H9 (cell line): Measurements from ENCODE around the gene PES1. TPM values are rescaled to one million over a fixed set of nuclear protein-coding genes. Genes with fewer than 3 reads are reported as not detected.
A peak's percentile ranks its signal among the peaks of the same experiment; 100 is the strongest.

ENCODE experiments used
- DNase-seq: peaks from one replicate; pipeline ENCODE4 v3.0.0-alpha.2; 2017
- H2AFZ ChIP-seq: one replicate; pipeline ENCODE4 v1.6.1; 2013; ENCODE audit warnings: mild to moderate bottlenecking, low read length, control low read depth, moderate library complexity
- H2AK5ac ChIP-seq: 2 replicates; pipeline ENCODE4 v1.6.1; 2013; ENCODE audit warnings: low read length, control low read depth, mixed read lengths; ENCODE audit not compliant: insufficient read length
- H2BK120ac ChIP-seq: one replicate; pipeline ENCODE4 v1.6.1; 2013; ENCODE audit warnings: low read depth, mild to moderate bottlenecking, low read length, control low read depth, inconsistent platforms; ENCODE audit not compliant: poor library complexity, severe bottlenecking
- H2BK12ac ChIP-seq: 2 replicates; pipeline ENCODE4 v1.6.1; 2013; ENCODE audit warnings: low read length, control low read depth, mixed read lengths, low read depth; ENCODE audit not compliant: insufficient read length
- H2BK15ac ChIP-seq: 2 replicates; pipeline ENCODE4 v1.6.1; 2013; ENCODE audit warnings: low read depth, low read length, control low read depth
- H2BK20ac ChIP-seq: one replicate; pipeline ENCODE4 v1.6.1; 2013; ENCODE audit warnings: low read depth, mild to moderate bottlenecking, low read length, control low read depth, inconsistent platforms; ENCODE audit not compliant: poor library complexity, severe bottlenecking
- H2BK5ac ChIP-seq: 2 replicates; pipeline ENCODE4 v1.6.1; 2013; ENCODE audit warnings: low read length, control low read depth, mixed read lengths; ENCODE audit not compliant: insufficient read length
- H3K14ac ChIP-seq: 2 replicates; pipeline ENCODE4 v1.6.1; 2013; ENCODE audit warnings: low read length, control low read depth; ENCODE audit not compliant: insufficient read depth
- H3K18ac ChIP-seq: 2 replicates; pipeline ENCODE4 v1.6.1; 2013; ENCODE audit warnings: low read depth, mild to moderate bottlenecking, mixed read lengths, low read length, control low read depth; ENCODE audit not compliant: insufficient read length
- H3K23ac ChIP-seq: 2 replicates; pipeline ENCODE4 v1.6.1; 2013; ENCODE audit warnings: low read length, control low read depth, mixed read lengths, low read depth; ENCODE audit not compliant: insufficient read length
- H3K23me2 ChIP-seq: 2 replicates; pipeline ENCODE4 v1.6.1; 2013; ENCODE audit warnings: low read depth, mild to moderate bottlenecking, mixed read lengths, low read length, control low read depth; ENCODE audit not compliant: insufficient read length, poor library complexity, severe bottlenecking
- H3K27ac ChIP-seq: 2 replicates; pipeline ENCODE4 v1.5.1; 2013; ENCODE audit warnings: low read length, control low read depth, mixed read lengths, low read depth; ENCODE audit not compliant: insufficient read length
- H3K27me3 ChIP-seq: 2 replicates; pipeline ENCODE4 v1.6.1; 2013; ENCODE audit warnings: low read length, control low read depth, inconsistent platforms; ENCODE audit not compliant: insufficient read depth
- H3K4ac ChIP-seq: 2 replicates; pipeline ENCODE4 v1.6.1; 2013; ENCODE audit warnings: low read depth, mild to moderate bottlenecking, control low read depth, inconsistent platforms, low read length, moderate library complexity
- H3K4me1 ChIP-seq: 2 replicates; pipeline ENCODE4 v1.6.1; 2013; ENCODE audit warnings: low read length, control low read depth, inconsistent platforms; ENCODE audit not compliant: insufficient read depth
- H3K4me2 ChIP-seq: 2 replicates; pipeline ENCODE4 v1.6.1; 2013; ENCODE audit warnings: low read length, control low read depth, mixed read lengths; ENCODE audit not compliant: insufficient read length, insufficient read depth
- H3K56ac ChIP-seq: 2 replicates; pipeline ENCODE4 v1.6.1; 2013; ENCODE audit warnings: low read depth, mild to moderate bottlenecking, mixed read lengths, low read length, control low read depth; ENCODE audit not compliant: insufficient read length
- H3K79me1 ChIP-seq: 2 replicates; pipeline ENCODE4 v1.6.1; 2013; ENCODE audit warnings: low read depth, mild to moderate bottlenecking, moderate library complexity, low read length, control low read depth, inconsistent platforms; ENCODE audit not compliant: insufficient read depth, poor library complexity, severe bottlenecking
- H3K79me2 ChIP-seq: 2 replicates; pipeline ENCODE4 v1.6.1; 2013; ENCODE audit warnings: low read length, control low read depth, inconsistent platforms; ENCODE audit not compliant: insufficient read depth
- H3K9ac ChIP-seq: 2 replicates; pipeline ENCODE4 v1.6.1; 2013; ENCODE audit warnings: low read length, control low read depth, mixed read lengths; ENCODE audit not compliant: insufficient read length; ENCODE audit errors: extremely low read depth
- H3K9me3 ChIP-seq: one replicate; pipeline ENCODE4 v1.6.1; 2013; ENCODE audit warnings: low read depth, low read length, inconsistent platforms; ENCODE audit not compliant: control insufficient read depth
- H3T11ph ChIP-seq: one replicate; pipeline ENCODE4 v1.6.1; 2013; ENCODE audit warnings: mild to moderate bottlenecking, low read length, control low read depth, inconsistent platforms
- H4K20me1 ChIP-seq: one replicate; pipeline ENCODE4 v1.6.1; 2013; ENCODE audit not compliant: control insufficient read depth, insufficient read length, insufficient read depth
- H4K5ac ChIP-seq: 2 replicates; pipeline ENCODE4 v1.6.1; 2013; ENCODE audit warnings: low read depth, mild to moderate bottlenecking, mixed read lengths, low read length, control low read depth; ENCODE audit not compliant: insufficient read length
- H4K8ac ChIP-seq: replicated peaks from 2 replicates; pipeline ENCODE4 v1.6.1; 2013; ENCODE audit warnings: low read length, control low read depth, mixed read lengths, low read depth; ENCODE audit not compliant: insufficient read length
- H4K91ac ChIP-seq: 2 replicates; pipeline ENCODE4 v1.6.1; 2013; ENCODE audit warnings: low read depth, mild to moderate bottlenecking, moderate library complexity, mixed read lengths, low read length, control low read depth; ENCODE audit not compliant: insufficient read length
- H3K27ac Mint-ChIP-seq, 3 experiments: 2 replicates in 2 of 3; 3 replicates in 1 of 3; pipeline ENCODE4 v1.8.0; 2020 to 2021; ENCODE audit warnings: mixed read lengths in 3 of 3, mild to moderate bottlenecking in 1 of 3, moderate library complexity in 1 of 3
- H3K27me3 Mint-ChIP-seq: 2 replicates; pipeline ENCODE4 v1.8.0; 2021; ENCODE audit warnings: low read depth, mild to moderate bottlenecking, moderate library complexity, mixed read lengths
- H3K36me3 Mint-ChIP-seq, 3 experiments: 2 replicates in 2 of 3; 3 replicates in 1 of 3; pipeline ENCODE4 v1.8.0; 2020 to 2021; ENCODE audit warnings: low read depth in 3 of 3, mixed read lengths in 3 of 3; ENCODE audit not compliant: insufficient read depth in 1 of 3
- H3K4me1 Mint-ChIP-seq, 2 experiments: 2 replicates each; pipeline ENCODE4 v1.8.0; 2020; ENCODE audit warnings: mixed read lengths in 2 of 2
- H3K4me3 Mint-ChIP-seq, 2 experiments: 2 replicates in 1 of 2; 3 replicates in 1 of 2; pipeline ENCODE4 v1.8.0; 2020 to 2021; ENCODE audit warnings: mild to moderate bottlenecking in 2 of 2, mixed read lengths in 2 of 2, moderate library complexity in 1 of 2
- H3K9me3 Mint-ChIP-seq, 2 experiments: 2 replicates in 1 of 2; 3 replicates in 1 of 2; pipeline ENCODE4 v1.8.0; 2020; ENCODE audit warnings: mild to moderate bottlenecking in 2 of 2, mixed read lengths in 2 of 2, moderate library complexity in 1 of 2
- CTCF ChIP-seq: fragments of 200-600 bp; sonication (generic); conservative IDR thresholded peaks from 3 replicates; pipeline ENCODE4 v1.8.0; 2021; ENCODE audit warnings: antibody characterized with exemption, mild to moderate bottlenecking
- WGBS: extraction: QIAGEN DNeasy Blood & Tissue Kit; methylation state at CpG from one replicate; pipeline ENCODE4 v1.1.7; 2013; ENCODE audit warnings: missing lambda C conversion rate, low lambda C conversion rate, mixed read lengths; ENCODE audit not compliant: insufficient read length; ENCODE audit errors: extremely low coverage; 5-methylcytosine and 5-hydroxymethylcytosine counted together
- total RNA-seq: library from RNA; stranded (reverse); gene quantifications from 2 replicates; pipeline ENCODE4 v1.2.1, GENCODE V29; 2021

Gene PES1
- total RNA-seq, 1 experiment from 2014 or later, result 133 TPM

DNA sequence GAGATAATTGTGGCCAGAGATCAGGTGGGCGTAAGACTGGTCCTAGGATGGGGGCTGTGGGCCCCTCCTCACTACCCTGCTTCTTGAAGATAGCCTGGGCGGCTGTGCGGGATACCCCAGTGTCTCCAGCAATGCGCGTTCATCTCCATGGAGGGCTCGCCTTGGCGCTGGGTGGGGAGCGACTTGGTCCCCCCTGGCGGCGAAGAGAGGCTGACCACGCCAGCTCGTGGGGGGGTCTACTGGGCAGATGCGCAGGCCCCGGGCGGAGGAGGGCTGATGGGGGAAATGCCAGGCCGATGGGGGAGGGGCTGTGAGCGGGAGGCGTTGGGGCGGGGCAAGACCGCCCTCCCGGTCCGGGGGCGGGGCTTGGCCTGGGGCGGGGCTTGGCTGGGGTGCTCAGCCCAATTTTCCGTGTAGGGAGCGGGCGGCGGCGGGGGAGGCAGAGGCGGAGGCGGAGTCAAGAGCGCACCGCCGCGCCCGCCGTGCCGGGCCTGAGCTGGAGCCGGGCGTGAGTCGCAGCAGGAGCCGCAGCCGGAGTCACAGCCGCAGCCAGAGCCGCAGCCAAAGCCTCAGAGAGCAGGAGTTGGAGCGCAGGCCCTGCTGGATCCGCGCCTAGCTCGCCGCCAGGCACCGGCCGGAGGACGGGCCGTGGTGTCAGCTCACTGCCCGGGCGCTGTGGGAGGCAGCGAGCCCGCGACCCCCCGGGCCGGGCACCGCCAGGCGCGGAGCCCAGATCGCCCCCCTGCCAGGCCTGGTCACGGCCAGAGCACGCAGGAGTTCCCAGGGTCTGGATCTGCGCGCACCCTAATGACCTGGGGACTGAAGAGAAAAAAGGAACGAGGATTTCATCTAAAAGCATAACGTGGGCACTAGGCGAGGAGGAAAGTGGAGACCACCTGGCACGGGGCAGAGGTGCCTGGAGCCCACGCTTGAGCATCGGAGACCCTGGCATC is 43.8 kb upstream of the PES1 start, which contains the start of gene SLC35E4:
TSS of gene SLC35E4 (plus strand) at position 509 of the 953 bp plus-strand sequence. CDS start 670 bp downstream, outside the sequence.
- Histone ChIP-seq H3K27me3 (no peaks in the 10 kb centered on the region; the same call in 1 of the 2 replicates), H3K14ac (no peak within 1 kb of the TSS; the same call in 1 of the 2 replicates), H4K5ac (no peak within 1 kb of the TSS), H3K79me1 (no peaks in the 10 kb centered on the region), H3T11ph (no peak within 1 kb of the TSS), H3K56ac (no peak within 1 kb of the TSS), H4K91ac (no peak within 1 kb of the TSS), H3K23ac (no peak within 1 kb of the TSS), H2BK120ac (no peak within 1 kb of the TSS), H3K4ac (no peak within 1 kb of the TSS), H4K20me1 (no peaks in the 10 kb centered on the region), H2BK12ac (no peak within 1 kb of the TSS), H3K79me2 (no peaks in the 10 kb centered on the region), H2AFZ (no peak within 1 kb of the TSS), H3K4me2 (peak within 1 kb of the TSS; percentile 50), H2AK5ac (no peak within 1 kb of the TSS), H2BK20ac (no peak within 1 kb of the TSS), H3K27ac (no peak within 1 kb of the TSS), H4K8ac (no peak within 1 kb of the TSS), H3K9me3 (no peaks in the 10 kb centered on the region), H3K18ac (no peak within 1 kb of the TSS), H2BK5ac (no peak within 1 kb of the TSS), H3K23me2 (peaks cover 12% of the 10 kb centered on the region), H3K9ac (peak within 1 kb of the TSS; percentile 27), H3K4me1 (no peaks in the 10 kb centered on the region), H2BK15ac (no peak within 1 kb of the TSS)
- peaks cover 10% of the 10 kb centered on the region for H3K27me3 Mint-ChIP-seq
- peaks cover 25 to 31% of the 10 kb centered on the region in 2 experiments for H3K4me1 Mint-ChIP-seq
- DNase-seq, result peak; percentile 92
- peak within 1 kb of the TSS; percentile 64 to 80 for H3K4me3 Mint-ChIP-seq
- peak; percentile 38; the same call in 1 of the 3 replicates for TF ChIP-seq CTCF
- WGBS, result no CpG with 5 or more reads among the region's 75 CpGs
- H3K9me3 Mint-ChIP-seq, result peaks cover 12 to 15% of the 10 kb centered on the region in 2 experiments
- no peak within 1 kb of the TSS; a peak in 1 of 7 replicates for H3K27ac Mint-ChIP-seq
- H3K36me3 Mint-ChIP-seq, result peaks cover 10 to 22% (median 21%) of the 10 kb centered on the region in 3 experiments; a peak in 6 of 7 replicates
